Measurements from ENCODE around the gene MAN1A1. TPM values are rescaled to one million over a fixed set of nuclear protein-coding genes. Genes with fewer than 3 reads are reported as not detected.

Gene MAN1A1
- polyA plus RNA-seq, 2 of the 4 experiments (the other 2 are of a cell fraction) = 0.05 TPM; not detected in 1

DNA sequence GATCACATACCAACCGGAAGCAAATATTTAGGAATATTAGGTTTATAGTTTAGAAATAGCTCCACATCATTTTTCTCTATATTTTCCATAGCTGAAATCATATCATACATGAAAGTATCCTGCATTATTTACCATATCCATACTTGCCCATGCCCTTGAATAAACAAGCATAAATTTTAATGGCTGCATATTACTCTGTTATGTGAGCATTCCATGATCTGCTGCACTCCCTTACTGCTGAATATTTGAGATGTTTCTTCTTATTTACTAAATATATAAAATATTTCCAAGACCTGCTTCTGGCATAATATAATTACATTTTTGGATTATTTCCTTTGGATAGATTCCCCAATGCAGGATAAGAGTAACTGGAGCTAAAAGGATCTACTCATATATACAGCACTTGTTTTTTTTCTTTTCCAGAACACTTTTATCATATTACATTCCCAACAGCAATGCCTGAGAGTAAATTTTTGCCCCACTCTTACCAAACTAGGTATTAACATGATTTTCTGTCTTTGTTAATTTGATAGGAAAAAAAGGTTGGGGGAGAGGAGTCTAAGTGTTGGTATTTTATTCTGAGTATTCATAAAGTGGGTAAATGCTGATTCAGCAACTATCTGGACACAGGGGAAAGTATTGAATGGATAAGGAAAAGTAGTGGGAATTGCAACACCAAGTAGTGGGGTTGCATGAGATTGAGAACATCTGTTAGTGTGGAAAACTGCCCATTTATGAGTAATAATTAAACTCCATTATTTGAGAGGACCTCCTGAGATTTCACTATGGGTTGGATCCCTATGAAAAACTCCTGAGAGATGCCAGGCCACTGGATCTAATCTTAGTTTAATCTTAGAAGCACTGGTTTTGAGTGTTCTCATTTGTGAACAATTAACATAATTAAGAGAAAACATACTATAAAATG lies 76.0 kb downstream of the MAN1A1 start:
- POLR2A ChIA-PET = no interaction called here
- FAIRE-seq = no peak
- CTCF ChIA-PET = no interaction called here

DNA sequence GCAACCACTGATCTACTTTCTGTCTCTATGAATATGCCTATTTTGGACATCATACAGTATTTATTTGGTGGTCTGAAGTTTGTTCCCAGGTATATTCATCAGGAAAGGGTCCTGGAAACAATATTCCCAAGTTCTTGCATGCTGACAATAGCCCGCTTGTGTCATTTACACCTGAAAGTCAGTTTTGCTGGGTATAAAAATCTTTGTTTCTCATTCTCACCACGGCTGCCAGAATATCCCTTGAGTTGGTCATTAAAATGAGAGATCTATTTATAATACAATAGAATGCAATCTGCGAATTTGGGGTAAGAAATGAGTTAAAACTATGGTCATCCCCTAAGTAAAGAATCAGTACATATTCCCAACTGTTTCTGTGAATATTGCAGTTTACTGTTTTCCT lies 79.0 kb downstream of the MAN1A1 start:
- POLR2A ChIA-PET = no interaction called here
- peaks cover 16% of the 10 kb centered on the region for H3K9me3 ChIP-seq
- H3K4me3 ChIP-seq = no peak overlapping the region
- ATAC-seq (no peak), FAIRE-seq (no peak), DNase-seq (ENCODE audit: low read depth in 1 of 2, low spot score in 1 of 2) (no peak)
- TF ChIP-seq ELK1 (IDR thresholded peaks at IDR 0.05; ENCODE audit: low read depth, low read length) (no peak), RNF2 (IDR thresholded peaks at IDR 0.05; ENCODE audit: borderline replicate concordance, low read depth) (no peak), CBX8 (IDR thresholded peaks at IDR 0.05) (no peak), ZFP36 (IDR thresholded peaks at IDR 0.05; ENCODE audit: borderline replicate concordance, partially characterized antibody) (no peak), NPAS2 (CRISPR knock-in tag; IDR thresholded peaks at IDR 0.05; ENCODE audit: borderline replicate concordance) (no peak), NFE2L2 (conservative IDR thresholded peaks at IDR 0.05; ENCODE audit: low read length) (no peak), SMC3 (IDR thresholded peaks at IDR 0.05) (no peak), ATOH8 (CRISPR knock-in tag; IDR thresholded peaks at IDR 0.05; ENCODE audit: low read depth) (no peak), KDM1A (IDR thresholded peaks at IDR 0.05; ENCODE audit: low read depth) (no peak), POLR2A (IDR thresholded peaks at IDR 0.05; ENCODE audit: low read length) (no peak), PBX3 (IDR thresholded peaks at IDR 0.05) (no peak), HOXA7 (CRISPR knock-in tag; IDR thresholded peaks at IDR 0.05) (no peak), HES2 (IDR thresholded peaks at IDR 0.05) (no peak), MYC (IDR thresholded peaks at IDR 0.05; ENCODE audit: borderline replicate concordance, low read length) (no peak)
- TF ChIP-seq, protein P1, sequence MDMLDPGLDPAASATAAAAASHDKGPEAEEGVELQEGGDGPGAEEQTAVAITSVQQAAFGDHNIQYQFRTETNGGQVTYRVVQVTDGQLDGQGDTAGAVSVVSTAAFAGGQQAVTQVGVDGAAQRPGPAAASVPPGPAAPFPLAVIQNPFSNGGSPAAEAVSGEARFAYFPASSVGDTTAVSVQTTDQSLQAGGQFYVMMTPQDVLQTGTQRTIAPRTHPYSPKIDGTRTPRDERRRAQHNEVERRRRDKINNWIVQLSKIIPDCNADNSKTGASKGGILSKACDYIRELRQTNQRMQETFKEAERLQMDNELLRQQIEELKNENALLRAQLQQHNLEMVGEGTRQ (IDR thresholded peaks at IDR 0.05) = no peak
- H3K4me1 ChIP-seq = no peaks in the 10 kb centered on the region
- WGBS (ENCODE audit: missing lambda C conversion rate) = 1% methylated on average over 3 of the region's 3 CpGs
- H3K27ac ChIP-seq = no peak overlapping the region
- CTCF ChIA-PET = no interaction called here
- H3K4me2 ChIP-seq = no peak overlapping the region

More for the DNA sequence above, 76.0 kb downstream of the MAN1A1 start:
- no peak for ATAC-seq
- DNase-seq (ENCODE audit: low read depth in 1 of 2, low spot score in 1 of 2) = no peak
- Histone ChIP-seq H3K9me3 (peaks cover 16% of the 10 kb centered on the region), H3K4me3 (no peak overlapping the region), H3K27ac (no peak overlapping the region), H3K4me1 (no peaks in the 10 kb centered on the region), H3K4me2 (no peak overlapping the region)
- WGBS (ENCODE audit: missing lambda C conversion rate) = 62% methylated on average over 1 of the region's 1 CpG
- TF ChIP-seq MAFK (IDR thresholded peaks at IDR 0.05; ENCODE audit: partially characterized antibody) (peak; percentile 91), SMC3 (IDR thresholded peaks at IDR 0.05) (no peak), KDM1A (IDR thresholded peaks at IDR 0.05; ENCODE audit: low read depth) (no peak)

DNA sequence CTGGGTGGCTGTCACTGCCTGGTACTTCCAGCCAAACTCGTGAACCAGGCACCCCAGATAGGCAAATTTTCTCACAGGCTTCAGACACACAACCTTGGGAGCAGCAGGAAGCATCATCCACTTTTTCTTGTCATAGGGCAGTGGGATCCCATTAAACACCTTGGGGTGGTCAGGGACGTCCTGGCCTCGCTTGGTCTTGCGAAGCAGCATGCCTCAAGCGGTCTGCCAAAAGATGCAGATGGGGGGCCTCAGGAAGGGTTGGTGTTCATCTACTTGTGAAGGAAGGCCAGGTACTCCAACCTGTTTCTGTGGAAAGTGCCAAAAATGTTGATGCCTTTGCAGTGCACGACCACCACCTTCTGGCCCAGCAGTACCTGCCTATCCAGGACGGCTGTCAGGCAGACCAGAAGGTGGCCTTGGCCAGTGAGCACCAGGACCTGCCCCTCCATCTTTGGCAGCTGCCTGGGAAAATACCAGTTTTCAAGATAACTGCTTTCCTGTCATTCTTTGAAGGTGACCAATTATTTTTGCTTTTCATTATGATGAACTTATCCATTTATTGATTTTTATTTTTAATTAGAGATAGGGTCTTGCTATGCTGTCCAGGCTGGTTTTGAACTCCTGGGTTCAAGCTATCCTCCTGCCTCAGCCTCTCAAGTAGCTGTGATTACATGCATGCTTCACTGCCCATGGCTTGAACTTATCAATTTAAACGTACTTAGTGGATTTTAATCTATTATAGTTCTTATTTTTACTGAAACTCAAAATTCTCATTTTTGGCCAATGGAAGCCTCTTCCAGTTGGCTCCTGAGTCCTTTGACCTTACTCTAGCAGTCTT lies 80.1 kb downstream of the MAN1A1 start:
- no peak overlapping the region for H3K4me2 ChIP-seq
- H3K27ac ChIP-seq = no peak overlapping the region
- H3K4me3 ChIP-seq = no peak overlapping the region
- ChIA-PET CTCF (no interaction called here), POLR2A (no interaction called here)
- DNase-seq (ENCODE audit: low read depth in 1 of 2, low spot score in 1 of 2) (no peak), FAIRE-seq (no peak), ATAC-seq (no peak)
- TF ChIP-seq NR3C1 (IDR thresholded peaks at IDR 0.05) (no peak), HOXA7 (CRISPR knock-in tag; IDR thresholded peaks at IDR 0.05) (no peak), POLR2AphosphoS2 (conservative IDR thresholded peaks at IDR 0.05; ENCODE audit: low read length) (no peak), TFCP2L1 (CRISPR knock-in tag; IDR thresholded peaks at IDR 0.05) (no peak), TP53 (CRISPR knock-in tag; IDR thresholded peaks at IDR 0.05) (no peak), NFE2L2 (conservative IDR thresholded peaks at IDR 0.05; ENCODE audit: low read length) (no peak), RNF2 (IDR thresholded peaks at IDR 0.05; ENCODE audit: borderline replicate concordance, low read depth) (no peak)
- peaks cover 16% of the 10 kb centered on the region for H3K9me3 ChIP-seq
- H3K4me1 ChIP-seq = no peaks in the 10 kb centered on the region
- 23% methylated on average over 8 of the region's 8 CpGs for WGBS (ENCODE audit: missing lambda C conversion rate)
